COLO829 (cell line): ENCODE results near the gene PLEKHN1.
"Not testable (repeated sequence)": the region's sequence is repeated elsewhere in the genome, so short reads cannot be mapped to it uniquely, and the experiment has no call there.

Source experiments
- DNase-seq: peaks from one replicate; pipeline ENCODE4 v3.0.0; 2012; ENCODE audit warnings: low spot score

PLEKHN1 gene

GRCh38 chr1:975896-976683, 9.8 kb downstream of the PLEKHN1 start:
- DNase-seq, result no peak

GRCh38 chr1:976791-977190, 10.5 kb downstream of the PLEKHN1 start:
- DNase-seq, result not testable (repeated sequence)

- DNase-seq, result no peak
Observed at GRCh38 chr1:978069-978834, 12.0 kb downstream of the PLEKHN1 start.

- DNase-seq, result no peak
Observed at GRCh38 chr1:978835-979743, 12.8 kb downstream of the PLEKHN1 start.

- no peak for DNase-seq
Observed at GRCh38 chr1:979744-980072, 13.4 kb downstream of the PLEKHN1 start.

- DNase-seq, result no peak
Observed at GRCh38 chr1:980137-980571, 13.9 kb downstream of the PLEKHN1 start.

DNA sequence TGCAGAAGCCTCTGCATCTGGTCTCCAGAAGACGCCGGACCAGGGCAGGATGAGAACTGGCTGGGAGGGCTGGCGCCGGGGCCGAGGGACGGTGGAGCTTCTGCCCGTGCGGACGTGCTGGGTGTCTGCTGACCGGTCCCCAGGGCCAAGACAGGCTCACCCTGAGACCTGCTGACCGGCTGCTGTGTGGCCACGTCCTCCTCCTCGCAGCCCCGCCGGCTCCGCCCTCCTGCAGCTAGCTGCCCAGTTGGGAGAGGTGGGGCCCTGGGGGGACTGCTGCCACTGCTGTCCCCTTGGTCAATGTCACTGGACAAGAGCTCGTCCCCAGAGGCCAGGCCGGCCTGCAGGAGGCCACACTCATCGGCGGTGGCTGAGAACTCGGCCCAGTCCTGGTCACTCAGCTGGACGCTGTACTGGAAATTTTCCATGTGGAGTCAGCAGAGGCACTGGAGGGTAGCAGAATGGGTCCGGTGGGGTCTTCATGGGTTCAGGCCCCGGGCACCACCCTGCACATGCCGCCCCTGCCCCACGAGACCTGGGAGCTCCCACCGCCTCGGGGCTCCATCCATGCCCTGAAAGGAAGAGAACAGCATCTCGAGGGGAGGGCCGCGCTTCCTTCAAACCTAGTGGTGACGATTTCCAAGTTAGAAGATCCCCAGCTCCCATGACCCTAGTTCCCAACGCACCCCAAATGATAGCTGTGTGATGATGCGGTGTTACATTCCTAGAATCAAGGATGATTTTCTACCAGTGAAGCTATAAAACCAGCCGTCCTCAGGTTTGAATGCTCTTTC, 14.5 kb downstream of the PLEKHN1 start:
- no peak for DNase-seq

DNA sequence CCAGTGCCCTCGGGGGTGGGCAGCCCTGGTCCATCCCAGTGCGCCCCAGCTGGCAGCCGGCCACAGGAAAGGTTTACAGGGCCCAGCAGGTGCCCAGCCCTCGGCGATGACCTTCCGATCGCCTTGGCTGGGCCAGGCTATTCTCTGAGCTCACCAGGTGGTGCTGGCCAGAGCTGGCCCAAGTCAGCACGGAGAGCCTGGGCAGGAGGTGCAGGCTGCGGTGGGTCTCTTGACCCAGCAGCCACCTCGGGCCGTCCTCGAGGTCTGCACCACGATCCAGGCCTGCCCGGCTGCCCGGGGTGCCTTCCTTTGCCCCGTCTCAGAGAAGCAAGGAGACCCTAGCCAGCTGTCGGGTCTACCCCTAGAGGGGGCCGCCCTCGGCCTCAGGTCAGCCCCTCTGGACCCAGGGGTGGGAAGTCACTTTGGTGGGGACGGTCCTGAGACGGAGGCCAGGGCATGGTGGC, 15.2 kb downstream of the PLEKHN1 start:
- no peak for DNase-seq

DNA sequence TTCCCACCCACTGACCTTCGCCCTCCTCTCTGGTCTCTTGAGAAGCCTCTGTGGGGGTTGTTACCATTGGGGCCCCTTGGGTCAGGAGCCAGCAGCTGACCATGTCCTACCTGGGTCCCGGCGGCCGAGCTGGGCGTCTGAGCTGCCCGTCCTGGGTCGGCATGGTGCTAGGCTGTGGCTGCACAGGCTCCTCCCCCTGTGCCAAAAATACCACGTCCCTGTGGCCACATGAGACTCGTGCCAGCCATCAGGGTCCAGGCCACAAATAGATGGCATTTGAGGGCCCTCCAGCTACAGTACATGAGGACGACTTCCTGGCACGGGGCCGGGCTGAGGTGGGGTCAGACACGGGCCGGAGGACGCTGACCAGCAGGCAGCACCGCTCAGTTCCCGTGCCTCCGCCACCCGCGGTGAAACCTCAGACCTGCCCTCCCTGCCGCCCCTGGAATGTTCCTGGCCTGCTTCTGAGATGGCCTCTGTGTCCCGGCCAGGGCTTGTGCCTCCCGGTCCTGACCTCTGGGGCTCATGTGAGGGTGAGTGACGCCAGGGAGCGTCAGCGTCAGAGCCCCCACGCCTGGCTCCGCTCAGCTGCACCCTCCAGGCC, 15.8 kb downstream of the PLEKHN1 start, which contains the start of gene PERM1:
Gene PERM1, minus strand, starts transcription at position 139 of the 604 bp plus-strand sequence. CDS start 1,064 bp downstream, outside the sequence.
- DNase-seq, result no peak

- DNase-seq, result no peak
Observed at GRCh38 chr1:982765-983436, 16.6 kb downstream of the PLEKHN1 start.

- DNase-seq, result no peak
Observed at GRCh38 chr1:983798-984475, 17.7 kb downstream of the PLEKHN1 start.

- DNase-seq, result no peak
Observed at GRCh38 chr1:984476-984814, 18.2 kb downstream of the PLEKHN1 start.

GRCh38 chr1:985126-985525, 18.8 kb downstream of the PLEKHN1 start:
- DNase-seq, result no peak

GRCh38 chr1:988061-988460, 21.8 kb downstream of the PLEKHN1 start:
- not testable (repeated sequence) for DNase-seq

- not testable (repeated sequence) for DNase-seq
Observed at GRCh38 chr1:991275-991674, 25.0 kb downstream of the PLEKHN1 start.

GRCh38 chr1:991895-992294, 25.6 kb downstream of the PLEKHN1 start:
- DNase-seq, result no peak

DNA sequence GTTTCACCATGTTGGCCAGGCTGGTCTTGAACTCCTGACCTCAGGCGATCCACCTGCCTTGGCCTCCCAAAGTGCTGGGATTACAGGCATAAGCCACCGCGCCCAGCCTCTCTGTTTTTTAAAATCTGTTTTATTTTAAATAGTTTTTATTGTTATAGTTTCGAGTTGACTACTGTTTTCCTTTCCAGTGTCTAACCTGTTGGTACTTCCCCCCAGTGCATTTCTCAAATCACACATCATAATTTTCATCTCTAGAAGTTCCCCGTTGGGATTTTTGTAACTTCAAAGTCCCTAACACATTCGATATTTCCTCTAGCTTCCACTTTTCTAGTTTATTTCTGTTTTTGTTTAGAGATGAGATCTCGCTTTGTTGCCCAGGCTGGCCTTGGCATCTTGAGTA, 26.1 kb downstream of the PLEKHN1 start:
- DNase-seq, result no peak

DNA sequence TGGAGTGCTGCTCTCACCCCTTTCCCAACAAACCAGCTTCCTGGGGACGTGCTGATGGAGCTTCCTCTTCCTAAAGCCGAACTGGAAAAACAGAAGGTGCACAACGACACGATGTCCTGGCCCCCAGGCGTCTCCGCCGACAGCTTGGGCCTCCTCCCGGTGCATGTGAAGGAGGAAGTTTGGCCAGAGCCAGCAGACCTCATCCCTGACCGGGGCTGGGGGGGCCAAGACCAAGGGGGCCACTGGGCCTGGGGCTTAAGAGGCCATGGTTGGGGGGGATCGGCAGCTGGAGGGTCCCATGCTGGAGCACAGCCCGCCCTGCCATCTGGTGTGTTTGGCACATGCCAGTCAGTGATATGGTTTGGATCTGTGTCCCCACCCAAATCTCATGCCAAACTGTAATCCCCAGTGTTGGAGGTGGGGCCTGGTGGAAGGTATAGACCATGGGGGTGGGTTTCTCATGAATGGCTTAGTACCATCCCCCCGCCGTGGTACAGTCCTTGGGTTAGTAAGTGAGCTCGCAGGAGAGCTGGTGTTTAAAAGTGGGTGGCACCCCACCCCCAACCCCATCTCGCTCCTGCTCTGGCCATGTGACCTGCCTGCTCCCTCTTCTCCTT, 27.2 kb downstream of the PLEKHN1 start:
- DNase-seq, result no peak

DNA sequence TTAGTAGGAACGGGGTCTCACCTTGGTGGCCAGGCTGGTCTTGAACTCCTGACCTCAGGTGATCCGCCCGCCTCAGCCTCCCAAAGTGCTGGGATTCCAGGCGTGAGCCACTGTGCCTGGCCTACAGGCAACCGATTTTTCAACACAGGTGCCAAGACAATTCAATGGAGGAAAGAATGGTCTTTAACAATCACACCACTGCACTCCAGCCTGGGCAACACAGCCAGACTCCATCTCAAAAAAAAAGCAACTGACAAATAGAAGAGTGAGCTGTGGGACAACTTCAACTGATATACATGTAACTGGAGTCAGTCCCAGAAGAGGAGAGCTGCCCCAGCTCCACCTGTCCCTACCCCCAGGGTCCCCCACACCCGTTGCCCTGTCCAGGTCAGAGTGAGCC, 28.3 kb downstream of the PLEKHN1 start:
- DNase-seq, result not testable (repeated sequence)
